SK-N-SH (cell line): ENCODE results near the gene C7orf33. TPM values are rescaled to one million over a fixed set of nuclear protein-coding genes. Genes with fewer than 3 reads are reported as not detected.

Experiments used
- CTCF ChIA-PET: fragments of 300-600, 350-600 bp; formaldehyde crosslinking; extraction: SDS; loops from one replicate; lab custom pipeline; 2021; lab: Yijun Ruan, JAX
- POLR2A ChIA-PET: fragments of 350-600 bp; sonication (Branson Sonifier 250); formaldehyde crosslinking; extraction: SDS; loops from one replicate; lab custom pipeline; 2020; ENCODE audit warnings: antibody characterized with exemption, inconsistent platforms; lab: Yijun Ruan, JAX
- DNase-seq: peaks from one replicate; pipeline ENCODE4 v3.0.0; 2012
- H2AFZ ChIP-seq: fragments of 200-600 bp; sonication (generic); 2 replicates; pipeline ENCODE4 v1.8.1; 2016; ENCODE audit warnings: antibody characterized with exemption, mild to moderate bottlenecking, low read depth
- H3F3A ChIP-seq: fragments of 200-600 bp; sonication (generic); replicated peaks from 2 replicates; pipeline ENCODE3; 2016; ENCODE audit warnings: antibody characterized with exemption, mild to moderate bottlenecking; ENCODE audit not compliant: insufficient read depth
- H3K27ac ChIP-seq, 2 experiments: fragments of 200-500 bp in 1 of 2; fragments of 200-600 bp in 1 of 2; sonication (Bioruptor generic) in 1 of 2; sonication (generic), shearing (Covaris generic) in 1 of 2; 2 replicates each; pipeline versions ENCODE4 v1.5.1 to v1.6.1; 2014 to 2016; ENCODE audit warnings: low read depth in 2 of 2, inconsistent platforms in 1 of 2, low read length in 1 of 2, mild to moderate bottlenecking in 1 of 2, mixed read lengths in 1 of 2
- H3K27me3 ChIP-seq: fragments of 200-600 bp; sonication (generic), shearing (Covaris generic); 2 replicates; pipeline ENCODE4 v1.6.1; 2016; ENCODE audit warnings: mixed run types; ENCODE audit not compliant: insufficient read depth
- H3K36me3 ChIP-seq, 2 experiments: fragments of 200-500 bp in 1 of 2; fragments of 200-600 bp in 1 of 2; sonication (Bioruptor generic) in 1 of 2; sonication (generic) in 1 of 2; replicated peaks in 1 of 2; 2 replicates each; pipeline versions ENCODE3 to v1.5.1; 2014 to 2016; ENCODE audit warnings: low read length in 1 of 2, mild to moderate bottlenecking in 1 of 2; ENCODE audit not compliant: insufficient read depth in 2 of 2, control insufficient read depth in 1 of 2
- H3K4me1 ChIP-seq, 2 experiments: fragments of 200-500 bp in 1 of 2; fragments of 200-600 bp in 1 of 2; sonication (Bioruptor generic) in 1 of 2; sonication (generic), shearing (Covaris generic) in 1 of 2; 2 replicates each; pipeline versions ENCODE4 v1.5.1 to v1.6.1; 2014 to 2016; ENCODE audit warnings: low read depth in 1 of 2, low read length in 1 of 2, mixed run types in 1 of 2; ENCODE audit not compliant: insufficient read depth in 2 of 2, control insufficient read depth in 1 of 2
- H3K4me2 ChIP-seq: fragments of 200-600 bp; sonication (generic), shearing (Covaris generic); 2 replicates; pipeline ENCODE4 v1.6.1; 2017; ENCODE audit warnings: mixed run types
- H3K4me3 ChIP-seq, 2 experiments: fragments of 200-500 bp in 1 of 2; fragments of 200-600 bp in 1 of 2; sonication (Bioruptor generic) in 1 of 2; sonication (generic), shearing (Covaris generic) in 1 of 2; 2 replicates each; pipeline versions ENCODE4 v1.5.1 to v1.8.1; 2014 to 2016; ENCODE audit warnings: low read depth in 2 of 2, inconsistent platforms in 1 of 2, low read length in 1 of 2, mild to moderate bottlenecking in 1 of 2, mixed read lengths in 1 of 2, moderate library complexity in 1 of 2
- H3K79me2 ChIP-seq: fragments of 200-600 bp; sonication (generic); 2 replicates; pipeline ENCODE4 v1.8.1; 2017; ENCODE audit warnings: mild to moderate bottlenecking; ENCODE audit not compliant: insufficient read depth
- H3K9ac ChIP-seq: fragments of 200-600 bp; sonication (generic); 2 replicates; pipeline ENCODE4 v1.6.1; 2017; ENCODE audit warnings: mixed run types
- H3K9me2 ChIP-seq: fragments of 200-600 bp; sonication (generic); 2 replicates; pipeline ENCODE4 v1.6.1; 2017; ENCODE audit warnings: mixed run types
- H3K9me3 ChIP-seq: fragments of 200-600 bp; sonication (generic); 2 replicates; pipeline ENCODE4 v1.6.1; 2017; ENCODE audit warnings: mixed run types, mild to moderate bottlenecking, moderate library complexity
- H4K20me1 ChIP-seq: fragments of 200-600 bp; sonication (generic); 2 replicates; pipeline ENCODE4 v1.6.1; 2017; ENCODE audit warnings: mild to moderate bottlenecking, mixed run types; ENCODE audit not compliant: insufficient read depth
- CHD2 ChIP-seq: fragments of 150-350 bp; IDR thresholded peaks from 2 replicates; pipeline ENCODE4 v1.6.1; 2018; ENCODE audit warnings: low read length; ENCODE audit not compliant: partially characterized antibody
- ELF1 ChIP-seq: IDR thresholded peaks from 2 replicates; pipeline ENCODE4 v1.4.0; 2012
- EP300 ChIP-seq, 2 experiments: IDR thresholded peaks; 2 replicates each; pipeline versions ENCODE4 v1.4.0 to v1.6.1; 2012; ENCODE audit warnings: borderline replicate concordance in 1 of 2, low read depth in 1 of 2, low read length in 1 of 2
- EZH2phosphoT487 ChIP-seq: fragments of 200-600 bp; sonication (generic); IDR thresholded peaks from 2 replicates; pipeline ENCODE4 v1.6.1; 2017; ENCODE audit warnings: low read depth, mixed run types, mild to moderate bottlenecking, antibody characterized with exemption, moderate library complexity, borderline replicate concordance
- FOSL2 ChIP-seq: IDR thresholded peaks from 2 replicates; pipeline ENCODE4 v1.4.0; 2012; ENCODE audit warnings: low read depth, mild to moderate bottlenecking, moderate library complexity, borderline replicate concordance
- FOXJ3 ChIP-seq: sonication (generic); formaldehyde crosslinking; IDR thresholded peaks from 2 replicates; pipeline ENCODE4 v1.5.1; 2020; ENCODE audit warnings: mild to moderate bottlenecking, missing genetic modification reagents
- GABPA ChIP-seq: IDR thresholded peaks from 2 replicates; pipeline ENCODE4 v1.4.0; 2012; ENCODE audit warnings: low read depth, mild to moderate bottlenecking
- GATA2 ChIP-seq: sonication (generic); formaldehyde crosslinking; IDR thresholded peaks from 2 replicates; pipeline ENCODE4 v1.5.0; 2020; ENCODE audit warnings: mild to moderate bottlenecking, missing genetic modification reagents
- JUND ChIP-seq: IDR thresholded peaks from 2 replicates; pipeline ENCODE4 v1.4.0; 2012
- MXI1 ChIP-seq: IDR thresholded peaks from 2 replicates; pipeline ENCODE4 v1.6.1; 2012; ENCODE audit warnings: mild to moderate bottlenecking, low read depth, low read length, improper control_type of control experiment
- NFIC ChIP-seq: IDR thresholded peaks from 2 replicates; pipeline ENCODE4 v1.4.0; 2012; ENCODE audit warnings: borderline replicate concordance
- RAD21 ChIP-seq: IDR thresholded peaks from 2 replicates; pipeline ENCODE4 v1.6.1; 2012; ENCODE audit warnings: mild to moderate bottlenecking, low read length
- RCOR1 ChIP-seq: fragments of 150-350 bp; IDR thresholded peaks from 2 replicates; pipeline ENCODE4 v1.6.1; 2017; ENCODE audit warnings: antibody characterized with exemption, low read length
- RFX5 ChIP-seq: IDR thresholded peaks from 2 replicates; pipeline ENCODE4 v1.6.1; 2012; ENCODE audit warnings: mild to moderate bottlenecking, improper control_type of control experiment, low read length
- SIN3A ChIP-seq: IDR thresholded peaks from 2 replicates; pipeline ENCODE4 v1.6.1; 2012; ENCODE audit warnings: low read depth, mild to moderate bottlenecking, low read length, moderate library complexity, borderline replicate concordance
- SMC3 ChIP-seq: IDR thresholded peaks from 2 replicates; pipeline ENCODE4 v1.6.1; 2012; ENCODE audit warnings: low read depth, low read length, improper control_type of control experiment
- TCF12 ChIP-seq: IDR thresholded peaks from 2 replicates; pipeline ENCODE4 v1.4.0; 2012
- TEAD4 ChIP-seq: IDR thresholded peaks from 2 replicates; pipeline ENCODE4 v1.4.0; 2012; ENCODE audit warnings: mild to moderate bottlenecking, borderline replicate concordance; ENCODE audit not compliant: insufficient read depth
- YY1 ChIP-seq: IDR thresholded peaks from 2 replicates; pipeline ENCODE4 v1.4.0; 2012; ENCODE audit warnings: low read depth, mild to moderate bottlenecking
- WGBS: methylation state at CpG from one replicate; pipeline ENCODE4 v1.1.6; 2017; ENCODE audit warnings: low lambda C conversion rate; 5-methylcytosine and 5-hydroxymethylcytosine counted together
- polyA plus RNA-seq, 3 experiments: library from polyadenylated mRNA; depleted of rRNA; stranded (reverse); fragments of >200 nt; gene quantifications; 2 replicates each; pipeline ENCODE4 v1.2.3, GENCODE V29; 2012
- TF ChIP-seq, protein P1 (sequence below): IDR thresholded peaks from 2 replicates; pipeline ENCODE4 v1.4.0; 2012; ENCODE audit warnings: low read depth, borderline replicate concordance
- TF ChIP-seq, protein P2 (sequence below): fragments of 150-350 bp; IDR thresholded peaks from 2 replicates; pipeline ENCODE4 v1.6.1; 2017; ENCODE audit warnings: antibody characterized with exemption, low read length, low read depth, borderline replicate concordance
- TF ChIP-seq, protein P3 (sequence below): fragments of 150-350 bp; IDR thresholded peaks from 2 replicates; pipeline ENCODE4 v1.6.1; 2016; ENCODE audit warnings: mild to moderate bottlenecking, low read depth, low read length

Gene C7orf33
- polyA plus RNA-seq, 1 of the 3 experiments (the other 2 are of a cell fraction): not detected

DNA sequence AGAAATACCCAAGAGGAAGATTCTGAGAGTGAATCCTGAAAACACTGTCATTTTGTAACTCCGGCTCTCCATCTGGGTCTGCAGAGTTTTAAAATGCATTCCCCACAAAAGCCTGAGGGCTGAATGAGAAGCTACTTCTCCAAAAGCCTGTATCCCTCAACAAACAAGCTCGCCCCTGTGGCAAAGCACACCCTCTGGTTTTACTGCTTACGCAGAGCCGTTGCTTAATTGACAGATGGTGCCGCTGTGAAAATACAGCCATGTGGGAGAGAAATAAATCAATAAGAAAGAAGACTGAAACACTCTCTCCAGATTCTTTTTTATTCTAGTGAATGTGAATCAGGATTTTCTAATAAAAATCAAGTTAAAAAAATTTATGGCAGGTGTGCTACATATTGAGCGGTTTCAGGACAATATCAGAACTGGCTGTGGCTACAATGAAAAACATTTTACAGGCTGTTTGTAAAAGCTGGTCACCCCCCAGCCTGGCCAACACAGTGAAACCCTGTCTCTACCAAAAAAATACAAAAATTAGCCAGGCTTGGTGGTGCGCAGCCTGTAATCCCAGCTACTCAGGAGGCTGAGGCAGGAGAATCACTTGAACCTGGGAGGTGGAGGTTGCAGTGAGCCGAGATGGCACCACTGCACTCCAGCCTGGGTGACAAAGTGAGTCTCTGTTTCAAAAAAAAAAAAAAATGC is 32.5 kb downstream of the C7orf33 start:
- H3K9me2 ChIP-seq: no peaks in the 10 kb centered on the region
- no peaks in the 10 kb centered on the region for H3K36me3 ChIP-seq
- no peak overlapping the region for H3K9ac ChIP-seq
- H3K27ac ChIP-seq: no peak overlapping the region
- H3K79me2 ChIP-seq: no peaks in the 10 kb centered on the region
- no peak overlapping the region for H2AFZ ChIP-seq
- H3F3A ChIP-seq: no peaks in the 10 kb centered on the region
- H4K20me1 ChIP-seq: no peaks in the 10 kb centered on the region
- H3K27me3 ChIP-seq: no peaks in the 10 kb centered on the region
- no peaks in the 10 kb centered on the region for H3K9me3 ChIP-seq
- no peak overlapping the region for H3K4me3 ChIP-seq
- no peak overlapping the region for H3K4me2 ChIP-seq
- TF ChIP-seq ELF1 (no peak), CHD2 (peak; percentile 26), RFX5 (no peak), MXI1 (peak; percentile 87; the same call in 1 of the 2 replicates), JUND (no peak), EZH2phosphoT487 (no peak), SIN3A (no peak), TEAD4 (no peak), SMC3 (no peak), FOXJ3 (CRISPR knock-in tag) (0 out of 2 replicates have a peak, but pooled peaks have one; percentile 28), GATA2 (CRISPR knock-in tag) (peak; percentile 13; the same call in 1 of the 2 replicates), RCOR1 (peak; percentile 70), RAD21 (peak; percentile 27; the same call in 1 of the 2 replicates), EP300 (IDR thresholded peaks at IDR 0.05; ENCODE audit: borderline replicate concordance in 1 of 2, low read depth in 1 of 2, low read length in 1 of 2) (peak in 1 of 2 experiments; percentile 70; a peak in 1 of 4 replicates)
- TF ChIP-seq, protein P1, sequence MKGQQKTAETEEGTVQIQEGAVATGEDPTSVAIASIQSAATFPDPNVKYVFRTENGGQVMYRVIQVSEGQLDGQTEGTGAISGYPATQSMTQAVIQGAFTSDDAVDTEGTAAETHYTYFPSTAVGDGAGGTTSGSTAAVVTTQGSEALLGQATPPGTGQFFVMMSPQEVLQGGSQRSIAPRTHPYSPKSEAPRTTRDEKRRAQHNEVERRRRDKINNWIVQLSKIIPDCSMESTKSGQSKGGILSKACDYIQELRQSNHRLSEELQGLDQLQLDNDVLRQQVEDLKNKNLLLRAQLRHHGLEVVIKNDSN: no peak
- TF ChIP-seq, all 33 proteins: peak for 7
- ChIA-PET CTCF (interaction anchor here (0.6 to 3.8 kb wide), 11 partner anchors 9 to 343 kb away, joined by 3 to 19 read pairs (median 3); no protein-coding TSS in a partner anchor), POLR2A (interaction anchor here (1.1 kb wide), 1 partner anchor 75 kb away, joined by 3 read pairs; the partner anchor contains the start of gene CUL1)
- WGBS: 77% methylated on average over 8 of the region's 8 CpGs
- peak; percentile 72 for DNase-seq
- peaks cover 0 to 22% of the 10 kb centered on the region in 2 experiments; a peak in 2 of 4 replicates for H3K4me1 ChIP-seq

DNA sequence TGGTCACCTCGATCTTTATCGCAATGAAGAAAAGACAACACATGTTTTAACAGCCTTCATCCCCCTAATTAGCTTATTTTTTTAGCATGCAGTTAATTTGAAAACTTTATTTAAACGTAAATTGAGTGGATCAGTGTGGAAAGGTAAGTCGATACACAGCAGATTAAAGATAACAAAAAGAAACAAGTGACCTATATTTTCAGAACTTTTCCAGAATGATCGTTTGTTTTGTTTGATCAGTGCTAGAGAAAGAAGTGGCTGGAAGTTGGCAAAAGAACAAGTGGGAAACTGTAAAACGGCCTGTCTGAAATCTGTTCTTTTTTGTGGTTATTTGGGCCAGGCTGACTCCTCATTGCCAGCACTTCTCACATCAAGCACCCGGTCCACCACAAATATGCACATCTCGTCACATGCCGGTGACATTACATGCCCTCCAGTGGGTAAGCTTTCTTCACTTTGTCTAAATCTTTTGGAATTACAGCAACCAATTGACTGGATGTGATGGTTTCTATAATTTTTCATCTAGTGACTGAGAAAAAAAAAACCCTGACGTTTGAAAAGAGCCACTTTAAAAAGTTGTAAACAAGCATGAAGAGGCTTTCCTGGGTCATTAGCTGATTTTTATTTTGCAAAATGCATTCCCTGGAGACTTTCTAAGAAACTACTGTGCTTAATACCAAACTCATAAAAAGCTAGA is 33.2 kb downstream of the C7orf33 start:
- no peak for DNase-seq
- ChIA-PET CTCF (interaction anchor here (0.6 to 2.6 kb wide), 8 partner anchors 10 to 343 kb away, joined by 3 to 10 read pairs (median 4); no protein-coding TSS in a partner anchor), POLR2A (interaction anchor here (1.1 kb wide), 1 partner anchor 75 kb away, joined by 3 read pairs; the partner anchor contains the start of gene CUL1)
- no peak overlapping the region for H3K4me3 ChIP-seq
- no peaks in the 10 kb centered on the region for H3K36me3 ChIP-seq
- H3K79me2 ChIP-seq: no peaks in the 10 kb centered on the region
- H3K4me1 ChIP-seq: peaks cover 0 to 22% of the 10 kb centered on the region in 2 experiments; a peak in 2 of 4 replicates
- no peaks in the 10 kb centered on the region for H3K9me2 ChIP-seq
- WGBS: 42% methylated on average over 10 of the region's 10 CpGs
- H3K27me3 ChIP-seq: no peaks in the 10 kb centered on the region
- no peak overlapping the region for H3K4me2 ChIP-seq
- no peaks in the 10 kb centered on the region for H3K9me3 ChIP-seq
- H2AFZ ChIP-seq: no peak overlapping the region
- no peak overlapping the region for H3K9ac ChIP-seq
- no peak overlapping the region; a peak in 1 of 4 replicates for H3K27ac ChIP-seq
- no peaks in the 10 kb centered on the region for H3F3A ChIP-seq
- H4K20me1 ChIP-seq: no peaks in the 10 kb centered on the region
- TF ChIP-seq EZH2phosphoT487: no peak
- TF ChIP-seq YY1: no peak
- no peak for TF ChIP-seq JUND
- TF ChIP-seq TCF12: peak; percentile 73
- no peak for TF ChIP-seq GABPA
- TF ChIP-seq RCOR1: no peak
- no peak for TF ChIP-seq FOSL2
- TF ChIP-seq, protein P1: 0 out of 2 replicates have a peak, but pooled peaks have one; percentile 6
- TF ChIP-seq NFIC: peak; percentile 59
- TF ChIP-seq, protein P2, sequence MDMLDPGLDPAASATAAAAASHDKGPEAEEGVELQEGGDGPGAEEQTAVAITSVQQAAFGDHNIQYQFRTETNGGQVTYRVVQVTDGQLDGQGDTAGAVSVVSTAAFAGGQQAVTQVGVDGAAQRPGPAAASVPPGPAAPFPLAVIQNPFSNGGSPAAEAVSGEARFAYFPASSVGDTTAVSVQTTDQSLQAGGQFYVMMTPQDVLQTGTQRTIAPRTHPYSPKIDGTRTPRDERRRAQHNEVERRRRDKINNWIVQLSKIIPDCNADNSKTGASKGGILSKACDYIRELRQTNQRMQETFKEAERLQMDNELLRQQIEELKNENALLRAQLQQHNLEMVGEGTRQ: no peak
- TF ChIP-seq, protein P3, sequence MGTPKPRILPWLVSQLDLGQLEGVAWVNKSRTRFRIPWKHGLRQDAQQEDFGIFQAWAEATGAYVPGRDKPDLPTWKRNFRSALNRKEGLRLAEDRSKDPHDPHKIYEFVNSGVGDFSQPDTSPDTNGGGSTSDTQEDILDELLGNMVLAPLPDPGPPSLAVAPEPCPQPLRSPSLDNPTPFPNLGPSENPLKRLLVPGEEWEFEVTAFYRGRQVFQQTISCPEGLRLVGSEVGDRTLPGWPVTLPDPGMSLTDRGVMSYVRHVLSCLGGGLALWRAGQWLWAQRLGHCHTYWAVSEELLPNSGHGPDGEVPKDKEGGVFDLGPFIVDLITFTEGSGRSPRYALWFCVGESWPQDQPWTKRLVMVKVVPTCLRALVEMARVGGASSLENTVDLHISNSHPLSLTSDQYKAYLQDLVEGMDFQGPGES: no peak
- no peak for TF ChIP-seq MXI1
